MCF 10A (cell line): ENCODE measurements around the gene NFATC1. TPM values are rescaled to one million over a fixed set of nuclear protein-coding genes. Genes with fewer than 3 reads are reported as not detected.

ENCODE experiments used
- BruUV-seq: library from RNA; stranded (reverse); fragments of 400-500 nt; replicated peaks from 2 replicates; lab custom pipeline; 2021; lab: Mats Ljungman, UMichigan
- CTCF ChIA-PET: fragments of 300-600 bp; sonication (Branson Sonifier 250); formaldehyde crosslinking; extraction: SDS; loops from one replicate; lab custom pipeline; 2021; ENCODE audit warnings: antibody characterized with exemption, inconsistent platforms; lab: Yijun Ruan, JAX
- POLR2A ChIA-PET: fragments of 300-600, 350-650 bp; sonication (Branson Sonifier 250); formaldehyde crosslinking; extraction: SDS; loops from one replicate; lab custom pipeline; 2020; ENCODE audit warnings: antibody characterized with exemption, inconsistent platforms; lab: Yijun Ruan, JAX
- DNase-seq: peaks from one replicate; pipeline ENCODE4 v3.0.0-alpha.2; 2018; ENCODE audit not compliant: unreplicated experiment
- H3K27ac Mint-ChIP-seq: one replicate; pipeline ENCODE4 v1.8.0; 2022; ENCODE audit warnings: mild to moderate bottlenecking, low read depth, mixed read lengths; ENCODE audit not compliant: unreplicated experiment
- H3K27me3 Mint-ChIP-seq: one replicate; pipeline ENCODE4 v1.8.0; 2022; ENCODE audit warnings: mixed read lengths; ENCODE audit not compliant: insufficient read depth, unreplicated experiment
- H3K36me3 Mint-ChIP-seq: one replicate; pipeline ENCODE4 v1.8.0; 2022; ENCODE audit warnings: mild to moderate bottlenecking, moderate library complexity, mixed read lengths; ENCODE audit not compliant: insufficient read depth, unreplicated experiment
- H3K4me1 Mint-ChIP-seq: one replicate; pipeline ENCODE4 v1.8.0; 2022; ENCODE audit warnings: mixed read lengths; ENCODE audit not compliant: insufficient read depth, unreplicated experiment
- H3K4me3 Mint-ChIP-seq: one replicate; pipeline ENCODE4 v1.8.0; 2022; ENCODE audit warnings: mild to moderate bottlenecking, moderate library complexity, mixed read lengths; ENCODE audit not compliant: unreplicated experiment
- H3K9me3 Mint-ChIP-seq: one replicate; pipeline ENCODE4 v1.8.0; 2022; ENCODE audit warnings: mixed read lengths; ENCODE audit not compliant: unreplicated experiment
- CTCF ChIP-seq: fragments of 200-600 bp; IDR thresholded peaks from one replicate; pipeline ENCODE4 v1.8.0; 2022; ENCODE audit warnings: antibody characterized with exemption, mild to moderate bottlenecking; ENCODE audit not compliant: unreplicated experiment
- intact Hi-C: fragments of 100-400 bp; cut with micrococcal nuclease; formaldehyde crosslinking; loops from 2 replicates; pipeline ENCODE4 v1.14.1; 2022
- total RNA-seq: library from RNA; stranded (reverse); gene quantifications from 2 replicates; pipeline ENCODE4 v1.2.3, GENCODE V29; 2022

The NFATC1 gene
- total RNA-seq, 1 experiment from 2014 or later: 2.0 TPM

DNA sequence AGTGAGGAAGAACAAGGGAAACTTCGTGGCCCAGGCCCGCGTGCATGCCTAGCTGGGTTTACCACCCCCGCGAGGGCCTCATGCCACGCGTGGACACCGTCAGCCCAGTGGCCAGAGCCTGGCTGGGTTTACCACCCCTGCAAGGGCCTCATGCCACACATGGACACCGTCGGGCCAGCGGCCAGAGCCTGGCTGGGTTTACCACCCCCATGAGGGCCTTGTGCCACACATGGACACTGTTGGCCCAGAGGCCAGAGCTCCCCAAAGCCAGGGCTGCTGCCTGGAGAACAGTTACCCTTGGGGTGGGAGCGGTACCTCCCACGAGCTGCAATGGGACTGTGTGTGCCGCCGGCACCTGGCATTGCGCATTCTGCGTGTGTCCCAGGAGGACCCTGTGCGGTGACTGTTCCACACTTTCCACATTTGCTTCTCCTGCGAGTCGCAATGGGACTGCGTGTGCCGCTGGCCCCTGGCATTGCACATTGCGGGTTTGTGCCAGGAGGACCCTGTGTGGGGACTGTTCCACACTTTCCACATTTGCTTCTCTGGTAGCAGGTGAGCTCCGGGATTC is 178.3 kb downstream of the NFATC1 start:
- intact Hi-C loops: no loop called here
- Mint-ChIP-seq H3K36me3 (peaks cover 7% of the 10 kb centered on the region), H3K9me3 (peaks cover 17% of the 10 kb centered on the region), H3K27me3 (no peaks in the 10 kb centered on the region), H3K4me3 (no peak overlapping the region), H3K4me1 (no peaks in the 10 kb centered on the region), H3K27ac (no peak overlapping the region)
- no peak for TF ChIP-seq CTCF
- no peak for DNase-seq
- POLR2A ChIA-PET: no interaction called here
- BruUV-seq: no TSS peak
- CTCF ChIA-PET: no interaction called here

- ChIA-PET CTCF (interaction anchor here (0.7 to 0.9 kb wide), 2 partner anchors 194 to 215 kb away, joined by 3 to 4 read pairs; no protein-coding TSS in a partner anchor), POLR2A (no interaction called here)
- H3K27ac Mint-ChIP-seq: no peak overlapping the region
- no peaks in the 10 kb centered on the region for H3K4me1 Mint-ChIP-seq
- peaks cover 7% of the 10 kb centered on the region for H3K36me3 Mint-ChIP-seq
- no peak for TF ChIP-seq CTCF
- peaks cover 9% of the 10 kb centered on the region for H3K9me3 Mint-ChIP-seq
- BruUV-seq: no TSS peak
- DNase-seq: no peak
- no peaks in the 10 kb centered on the region for H3K27me3 Mint-ChIP-seq
- no peak overlapping the region for H3K4me3 Mint-ChIP-seq
- intact Hi-C loops: no loop called here
Measured at GRCh38 chr18:79574938-79575525, 179.3 kb downstream of the NFATC1 start.

DNA sequence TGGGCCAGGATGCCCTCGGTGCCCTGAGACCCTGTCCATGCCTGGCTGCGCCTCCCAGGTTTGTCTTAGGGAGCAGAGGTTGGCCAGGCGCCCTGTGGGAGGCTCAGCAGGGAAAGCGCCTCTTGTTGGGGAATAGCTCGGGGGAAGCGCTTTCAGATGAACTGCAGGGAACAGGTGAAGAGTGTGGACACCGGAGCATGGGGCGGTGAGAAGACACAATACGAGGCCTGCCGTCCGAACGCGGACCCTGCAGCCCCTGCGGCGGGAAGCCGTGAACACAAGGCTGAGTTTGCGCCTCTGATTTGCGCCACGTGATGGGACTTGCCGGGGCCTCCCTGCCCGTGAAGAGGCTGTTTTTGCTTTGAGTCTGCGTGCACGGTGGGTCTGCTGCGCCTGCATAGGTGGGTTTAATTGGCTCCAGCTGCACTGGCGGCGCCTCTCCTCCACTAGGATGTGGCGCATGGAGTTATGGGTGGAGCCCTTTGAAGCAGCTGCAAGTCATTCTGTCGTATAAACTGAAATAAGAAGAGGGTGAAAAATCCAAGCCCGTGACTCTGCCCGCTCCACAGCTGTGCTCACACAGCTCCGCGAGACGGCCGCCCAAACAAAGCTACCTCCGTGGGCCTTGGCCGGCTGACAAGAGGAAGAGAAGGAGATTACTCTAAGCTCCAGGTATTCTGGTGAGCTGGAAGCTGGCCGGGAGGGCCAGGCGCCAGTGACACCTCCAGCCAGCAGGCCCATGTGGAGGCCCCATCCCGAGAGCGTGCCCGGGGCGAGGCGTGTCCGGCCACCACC is 180.4 kb downstream of the NFATC1 start:
- Mint-ChIP-seq H3K27me3 (no peaks in the 10 kb centered on the region), H3K9me3 (peaks cover 7% of the 10 kb centered on the region), H3K4me3 (no peak overlapping the region), H3K36me3 (peaks cover 7% of the 10 kb centered on the region), H3K27ac (no peak overlapping the region), H3K4me1 (no peaks in the 10 kb centered on the region)
- CTCF ChIA-PET: interaction anchor here (0.6 to 0.9 kb wide), 2 partner anchors 24 to 195 kb away, joined by 3 to 4 read pairs; no protein-coding TSS in a partner anchor
- intact Hi-C loops: no loop called here
- DNase-seq: no peak
- TF ChIP-seq CTCF: no peak
- POLR2A ChIA-PET: no interaction called here
- BruUV-seq: no TSS peak

DNA sequence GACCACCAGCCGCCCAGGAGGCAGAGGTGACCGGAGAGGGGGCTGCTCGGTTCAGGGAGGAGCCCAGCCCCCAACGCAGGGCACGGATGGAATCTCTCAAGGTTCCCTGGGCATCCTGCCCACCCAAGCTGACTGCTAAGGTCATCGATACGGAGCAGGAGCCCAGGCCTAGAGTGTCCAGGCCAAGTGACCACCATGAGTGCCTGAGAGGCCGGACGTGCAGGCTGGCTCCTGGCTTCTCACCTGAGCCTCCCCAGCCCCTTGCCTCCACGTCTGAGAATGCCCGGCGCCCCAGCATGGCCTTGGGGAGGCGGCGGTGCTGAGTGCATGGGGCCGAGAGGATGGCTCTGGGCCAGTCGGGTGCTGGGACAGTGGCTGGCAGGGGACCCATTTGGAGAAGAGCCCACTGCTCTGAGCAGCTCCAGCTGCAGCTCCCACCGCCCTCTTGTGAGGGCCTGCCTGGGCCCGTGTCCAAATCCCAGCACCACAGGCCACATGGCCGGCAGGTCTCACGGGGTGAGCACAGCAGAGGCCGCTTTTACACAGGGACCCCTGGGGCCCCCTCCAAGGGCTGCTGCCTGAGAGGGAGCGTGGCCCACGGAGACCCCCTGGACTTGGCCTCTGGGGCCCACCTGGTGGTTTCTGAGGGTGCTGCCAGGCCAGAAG is 181.1 kb downstream of the NFATC1 start:
- intact Hi-C loops: no loop called here
- BruUV-seq: no TSS peak
- no peak overlapping the region for H3K4me3 Mint-ChIP-seq
- H3K27me3 Mint-ChIP-seq: no peaks in the 10 kb centered on the region
- peaks cover 7% of the 10 kb centered on the region for H3K36me3 Mint-ChIP-seq
- H3K27ac Mint-ChIP-seq: no peak overlapping the region
- peaks cover 7% of the 10 kb centered on the region for H3K9me3 Mint-ChIP-seq
- TF ChIP-seq CTCF: no peak
- CTCF ChIA-PET: no interaction called here
- no peaks in the 10 kb centered on the region for H3K4me1 Mint-ChIP-seq
- DNase-seq: no peak
- POLR2A ChIA-PET: no interaction called here
